HEK293T (cell line): ENCODE data around the gene IFNAR1.

Source experiments
- CTCF ChIA-PET: fragments of 350-600 bp; formaldehyde crosslinking; extraction: SDS; loops from one replicate; lab custom pipeline; 2021; ENCODE audit warnings: antibody characterized with exemption, inconsistent platforms; lab: Yijun Ruan, JAX
- POLR2A ChIA-PET: fragments of 350-600 bp; formaldehyde crosslinking; extraction: SDS; loops from one replicate; lab custom pipeline; 2020; ENCODE audit warnings: antibody characterized with exemption, inconsistent platforms; lab: Yijun Ruan, JAX
- DNase-seq: peaks from one replicate; pipeline ENCODE4 v3.0.0; 2012; ENCODE audit warnings: mixed read lengths; ENCODE audit errors: extremely low spot score
- ARNT ChIP-seq: fragments of 450-650 bp; IDR thresholded peaks from 2 replicates; pipeline ENCODE4 v1.6.1; 2017; ENCODE audit warnings: mild to moderate bottlenecking
- BHLHE40 ChIP-seq: fragments of 450-650 bp; IDR thresholded peaks from 2 replicates; pipeline ENCODE4 v1.6.1; 2016; ENCODE audit warnings: mild to moderate bottlenecking, moderate library complexity, borderline replicate concordance
- CTBP1 ChIP-seq: fragments of 450-650 bp; IDR thresholded peaks from 2 replicates; pipeline ENCODE4 v1.6.1; 2016; ENCODE audit warnings: borderline replicate concordance
- ELF4 ChIP-seq: fragments of 450-650 bp; IDR thresholded peaks from 2 replicates; pipeline ENCODE4 v1.6.1; 2017; ENCODE audit warnings: antibody characterized with exemption
- FOXA1 ChIP-seq: fragments of 450-650 bp; IDR thresholded peaks from 2 replicates; pipeline ENCODE4 v1.6.1; 2016; ENCODE audit warnings: mild to moderate bottlenecking
- FOXK2 ChIP-seq: fragments of 450-650 bp; IDR thresholded peaks from 2 replicates; pipeline ENCODE4 v1.6.1; 2016; ENCODE audit warnings: mild to moderate bottlenecking
- FOXM1 ChIP-seq: fragments of 450-650 bp; IDR thresholded peaks from 2 replicates; pipeline ENCODE4 v1.6.1; 2017; ENCODE audit warnings: mild to moderate bottlenecking, borderline replicate concordance
- HDGF ChIP-seq: fragments of 450-650 bp; IDR thresholded peaks from 2 replicates; pipeline ENCODE4 v1.6.1; 2017; ENCODE audit warnings: antibody characterized with exemption, borderline replicate concordance
- L3MBTL2 ChIP-seq: fragments of 450-650 bp; conservative IDR thresholded peaks from 2 replicates; pipeline ENCODE4 v1.6.1; 2016; ENCODE audit warnings: mild to moderate bottlenecking
- LEF1 ChIP-seq: fragments of 450-650 bp; IDR thresholded peaks from 2 replicates; pipeline ENCODE4 v1.6.1; 2017; ENCODE audit warnings: mild to moderate bottlenecking, borderline replicate concordance
- NFRKB ChIP-seq: fragments of 450-650 bp; IDR thresholded peaks from 2 replicates; pipeline ENCODE4 v1.6.1; 2016; ENCODE audit warnings: mild to moderate bottlenecking, moderate library complexity
- SP1 ChIP-seq: fragments of 450-650 bp; IDR thresholded peaks from 2 replicates; pipeline ENCODE4 v1.6.1; 2017
- SUZ12 ChIP-seq: fragments of 450-650 bp; IDR thresholded peaks from 2 replicates; pipeline ENCODE4 v1.6.1; 2016; ENCODE audit warnings: mild to moderate bottlenecking
- TARDBP ChIP-seq: fragments of 450-650 bp; IDR thresholded peaks from 2 replicates; pipeline ENCODE4 v1.6.1; 2016
- ZNF384 ChIP-seq: fragments of 450-650 bp; IDR thresholded peaks from 2 replicates; pipeline ENCODE4 v1.6.1; 2016
- TF ChIP-seq, protein P1 (sequence below): fragments of 450-650 bp; IDR thresholded peaks from 2 replicates; pipeline ENCODE4 v1.6.1; 2016

Gene IFNAR1

DNA sequence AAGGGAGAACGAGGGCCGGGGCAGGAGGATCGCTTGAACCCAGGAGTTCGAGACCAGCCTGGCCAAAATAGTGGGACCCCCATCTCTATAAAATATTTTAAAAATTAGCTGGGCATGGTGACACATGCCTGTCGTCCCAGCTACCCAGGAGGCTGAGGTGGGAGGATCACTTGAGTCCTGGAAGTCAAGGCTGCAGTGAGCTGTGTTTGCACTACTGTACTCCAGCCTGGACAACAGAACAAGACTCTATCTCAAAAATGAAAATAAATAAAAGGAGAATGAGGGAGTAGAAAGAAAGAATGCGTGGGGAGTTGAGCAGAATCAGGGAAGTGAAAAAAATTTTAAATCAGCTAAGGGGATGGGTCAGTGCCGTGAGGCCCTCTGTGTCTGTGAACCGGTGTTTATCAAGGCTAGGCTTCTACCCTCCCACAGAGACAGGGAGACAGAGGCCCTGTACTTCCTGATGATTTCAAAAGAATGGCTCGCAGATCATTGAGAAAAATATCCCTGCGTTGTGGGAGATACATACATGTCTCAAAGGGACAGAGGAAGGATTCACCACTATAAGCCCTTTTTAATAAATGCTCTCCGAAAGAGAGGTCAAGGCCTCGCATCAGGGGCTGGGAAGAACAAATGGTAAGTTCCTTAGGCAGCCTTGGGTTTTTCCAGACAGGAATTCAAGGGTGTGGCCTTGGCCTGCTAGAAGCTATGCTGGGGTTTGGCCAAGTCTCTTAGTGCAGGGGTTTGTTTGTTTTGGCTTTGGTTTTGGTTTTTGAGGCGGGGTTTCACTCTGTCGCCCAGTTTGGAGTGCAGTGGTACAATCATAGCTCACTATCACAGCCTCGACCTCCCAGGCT lies 37.9 kb upstream of the IFNAR1 start:
- TF ChIP-seq, protein P1, sequence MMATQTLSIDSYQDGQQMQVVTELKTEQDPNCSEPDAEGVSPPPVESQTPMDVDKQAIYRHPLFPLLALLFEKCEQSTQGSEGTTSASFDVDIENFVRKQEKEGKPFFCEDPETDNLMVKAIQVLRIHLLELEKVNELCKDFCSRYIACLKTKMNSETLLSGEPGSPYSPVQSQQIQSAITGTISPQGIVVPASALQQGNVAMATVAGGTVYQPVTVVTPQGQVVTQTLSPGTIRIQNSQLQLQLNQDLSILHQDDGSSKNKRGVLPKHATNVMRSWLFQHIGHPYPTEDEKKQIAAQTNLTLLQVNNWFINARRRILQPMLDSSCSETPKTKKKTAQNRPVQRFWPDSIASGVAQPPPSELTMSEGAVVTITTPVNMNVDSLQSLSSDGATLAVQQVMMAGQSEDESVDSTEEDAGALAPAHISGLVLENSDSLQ: no peak
- TF ChIP-seq LEF1: no peak
- no peak for TF ChIP-seq NFRKB
- TF ChIP-seq ELF4: no peak
- no peak for TF ChIP-seq ZNF384
- no peak for TF ChIP-seq L3MBTL2
- no peak for TF ChIP-seq FOXA1
- TF ChIP-seq SUZ12: no peak
- TF ChIP-seq SP1: no peak
- no peak for TF ChIP-seq CTBP1
- no peak for TF ChIP-seq HDGF
- no peak for TF ChIP-seq ARNT
- TF ChIP-seq TARDBP: no peak
- no peak for TF ChIP-seq BHLHE40
- TF ChIP-seq FOXM1: no peak
- no peak for TF ChIP-seq FOXK2
- DNase-seq: no peak
- ChIA-PET POLR2A (no interaction called here), CTCF (no interaction called here)

DNA sequence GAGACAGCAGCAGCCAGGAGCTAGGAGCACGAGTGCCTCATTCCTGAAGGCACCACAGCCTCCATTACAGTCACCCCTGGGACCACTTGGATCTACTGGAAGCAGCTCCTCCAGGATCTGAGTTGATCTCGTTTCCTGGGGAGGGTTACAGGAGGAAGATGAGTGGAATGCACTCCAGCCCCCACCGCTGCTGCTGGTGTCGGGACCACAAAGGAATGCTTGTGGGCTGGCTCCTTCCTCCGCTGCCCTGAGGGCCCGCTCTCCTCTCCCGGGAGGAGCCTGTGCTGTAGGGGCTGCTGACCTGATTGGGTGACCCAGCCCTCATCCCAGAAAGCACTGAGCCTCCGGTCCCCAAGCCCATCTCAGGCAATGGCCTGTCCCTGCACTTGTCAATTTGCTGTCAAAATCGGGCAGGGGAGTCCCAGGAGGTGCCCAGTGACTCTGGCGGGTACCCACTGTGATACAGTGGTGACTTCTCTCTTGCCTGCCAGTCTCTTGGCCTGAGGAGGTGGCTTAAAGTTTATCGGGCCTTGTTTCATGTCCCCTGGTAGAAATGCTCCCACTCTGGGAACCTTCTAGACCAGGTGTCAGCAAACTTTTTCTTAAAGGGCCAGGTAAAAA lies 35.5 kb upstream of the IFNAR1 start:
- ChIA-PET POLR2A (interaction anchor here (0.7 to 1.4 kb wide), 2 partner anchors 23 to 35 kb away, joined by 3 to 4 read pairs; partner anchors contain the start of genes IFNAR1 and IL10RB), CTCF (no interaction called here)
- TF ChIP-seq NFRKB (no peak), SP1 (no peak), SUZ12 (no peak), HDGF (no peak), ARNT (no peak), CTBP1 (no peak), LEF1 (no peak), L3MBTL2 (no peak), TARDBP (no peak), FOXA1 (no peak), FOXK2 (no peak), ELF4 (no peak), ZNF384 (no peak), FOXM1 (no peak), BHLHE40 (no peak)
- TF ChIP-seq, protein P1: no peak
- no peak for DNase-seq

DNA sequence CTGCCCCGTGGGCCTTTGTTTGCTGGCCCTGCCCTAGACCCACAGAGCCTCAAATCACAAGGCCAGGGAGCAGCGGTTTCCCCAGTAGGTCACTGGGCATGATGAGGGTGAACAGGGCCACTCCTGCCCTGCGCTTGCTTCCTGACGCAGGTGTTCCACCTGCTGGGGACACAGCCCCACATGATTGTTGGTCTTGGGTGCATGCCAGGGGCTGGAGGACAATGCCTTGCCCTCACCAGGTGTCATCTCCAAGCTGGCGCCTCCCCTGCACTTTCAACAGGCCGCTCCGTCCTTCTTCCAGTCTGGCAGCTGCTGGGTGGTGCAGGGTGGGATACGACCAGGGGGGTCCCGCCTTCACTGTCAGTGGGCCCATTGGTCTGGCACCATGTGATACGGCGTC lies 34.3 kb upstream of the IFNAR1 start:
- CTCF ChIA-PET: no interaction called here
- POLR2A ChIA-PET: no interaction called here
- DNase-seq: no peak
- TF ChIP-seq L3MBTL2 (no peak), FOXA1 (no peak), SP1 (no peak), CTBP1 (no peak), SUZ12 (no peak), ZNF384 (no peak), HDGF (no peak), LEF1 (no peak), BHLHE40 (no peak), ARNT (no peak), FOXM1 (no peak), TARDBP (no peak), NFRKB (no peak), FOXK2 (no peak)
- TF ChIP-seq, protein P1: no peak

DNA sequence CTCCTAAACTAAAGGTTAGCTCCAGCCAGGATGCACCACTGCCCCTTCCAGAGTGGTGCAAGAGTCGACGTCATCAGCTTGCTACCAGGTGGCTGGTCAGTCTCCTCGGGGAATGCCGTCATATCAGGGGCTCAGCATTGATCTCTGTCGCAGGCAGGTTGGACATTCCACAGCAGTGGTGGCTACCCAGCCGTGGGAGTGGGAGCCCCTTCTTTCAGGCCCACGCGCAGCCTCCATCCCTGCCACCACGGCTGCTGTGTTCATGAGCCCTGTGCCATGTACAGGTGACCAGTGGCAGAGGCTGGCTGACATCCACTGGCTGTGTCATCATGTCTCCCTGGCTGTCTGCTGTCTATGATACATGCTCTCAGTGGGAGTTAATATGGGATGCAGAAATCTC lies 33.1 kb upstream of the IFNAR1 start:
- ChIA-PET CTCF (no interaction called here), POLR2A (no interaction called here)
- no peak for DNase-seq
- no peak for TF ChIP-seq CTBP1

DNA sequence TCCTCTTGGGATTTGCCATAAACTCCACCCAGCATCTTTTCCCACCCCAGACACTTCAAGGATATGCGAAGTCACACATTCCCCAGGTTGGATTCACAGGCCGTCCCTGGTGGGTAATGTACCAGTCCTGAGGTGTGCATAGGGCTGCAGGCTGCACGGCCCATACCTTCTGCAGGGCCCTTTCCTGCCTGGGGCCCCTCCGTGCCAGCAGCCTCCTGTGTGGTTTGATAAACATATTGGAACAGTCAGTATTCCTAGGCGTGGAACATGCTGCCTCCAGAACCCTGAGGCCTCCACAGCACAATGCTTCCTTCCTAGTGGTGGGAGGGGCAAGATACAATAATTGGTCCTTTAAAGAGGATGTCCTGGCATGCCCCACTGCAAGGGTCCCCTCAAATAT lies 32.0 kb upstream of the IFNAR1 start:
- ChIA-PET CTCF (no interaction called here), POLR2A (no interaction called here)
- no peak for DNase-seq
- TF ChIP-seq FOXK2: no peak
- TF ChIP-seq CTBP1: no peak
- TF ChIP-seq HDGF: no peak
- no peak for TF ChIP-seq SUZ12
- TF ChIP-seq FOXM1: no peak
- no peak for TF ChIP-seq ELF4
- TF ChIP-seq BHLHE40: no peak
- TF ChIP-seq ZNF384: no peak
- no peak for TF ChIP-seq LEF1
- TF ChIP-seq TARDBP: no peak
- TF ChIP-seq L3MBTL2: no peak
- no peak for TF ChIP-seq SP1
- TF ChIP-seq NFRKB: no peak
- no peak for TF ChIP-seq ARNT
- TF ChIP-seq, protein P1: no peak
- TF ChIP-seq FOXA1: no peak
